Liver (tissue), 9 donors: ENCODE results near the gene IL13. TPM values are rescaled to one million over a fixed set of nuclear protein-coding genes. Genes with fewer than 3 reads are reported as not detected.

ENCODE experiments used
- DNase-seq: peaks from one replicate; pipeline ENCODE4 v3.0.0-alpha.2; 2017; ENCODE audit warnings: low spot score
- H3K27ac ChIP-seq, 2 donors: one replicate each; pipeline ENCODE4 v1.7.0; 2013; ENCODE audit warnings: inconsistent platforms in 2 of 2, low read length in 2 of 2, control low read depth in 1 of 2, low read depth in 1 of 2, mild to moderate bottlenecking in 1 of 2
- H3K27me3 ChIP-seq, 4 donors: one replicate each; pipeline versions ENCODE4 v1.6.1 to v1.7.0; 2013; ENCODE audit warnings: low read length in 3 of 4, inconsistent platforms in 1 of 4, mild to moderate bottlenecking in 1 of 4, moderate library complexity in 1 of 4; ENCODE audit not compliant: control insufficient read depth in 4 of 4, insufficient read depth in 4 of 4
- H3K36me3 ChIP-seq, 4 donors: one replicate each; pipeline versions ENCODE4 v1.6.1 to v1.7.0; 2013; ENCODE audit warnings: low read length in 3 of 4, mild to moderate bottlenecking in 3 of 4, low read depth in 1 of 4, moderate library complexity in 1 of 4; ENCODE audit not compliant: control insufficient read depth in 4 of 4, insufficient read depth in 3 of 4
- H3K4me1 ChIP-seq, 4 donors: one replicate each; pipeline versions ENCODE4 v1.6.1 to v1.7.0; 2013; ENCODE audit warnings: low read length in 3 of 4, mild to moderate bottlenecking in 3 of 4, moderate library complexity in 1 of 4; ENCODE audit not compliant: control insufficient read depth in 4 of 4, insufficient read depth in 4 of 4
- H3K4me3 ChIP-seq, 3 donors: one replicate each; pipeline versions ENCODE4 v1.6.1 to v1.7.0; 2013; ENCODE audit warnings: low read length in 3 of 3, control low read depth in 1 of 3, low read depth in 1 of 3, mild to moderate bottlenecking in 1 of 3
- H3K9ac ChIP-seq, 2 donors: one replicate each; pipeline ENCODE4 v1.7.0; 2013; ENCODE audit warnings: low read length in 2 of 2, mild to moderate bottlenecking in 2 of 2, moderate library complexity in 2 of 2, control low read depth in 1 of 2, low read depth in 1 of 2
- H3K9me3 ChIP-seq, 4 donors: one replicate each; pipeline versions ENCODE4 v1.6.1 to v1.7.0; 2013; ENCODE audit warnings: low read length in 3 of 4; ENCODE audit not compliant: control insufficient read depth in 4 of 4
- EGR1 ChIP-seq, 2 donors: IDR thresholded peaks; 2 replicates each; pipeline ENCODE4 v1.6.1; 2016 to 2018; ENCODE audit warnings: antibody characterized with exemption in 2 of 2, low read depth in 2 of 2
- FOXA2 ChIP-seq: IDR thresholded peaks from 2 replicates; pipeline ENCODE4 v1.6.1; 2016; ENCODE audit warnings: antibody characterized with exemption
- HNF4A ChIP-seq, 2 donors: conservative IDR thresholded peaks; 2 replicates each; pipeline ENCODE4 v1.6.1; 2016; ENCODE audit warnings: antibody characterized with exemption in 2 of 2, mild to moderate bottlenecking in 2 of 2
- HNF4G ChIP-seq: IDR thresholded peaks from 2 replicates; pipeline ENCODE4 v1.6.1; 2016; ENCODE audit warnings: antibody characterized with exemption
- JUND ChIP-seq, 2 donors: IDR thresholded peaks; 2 replicates each; pipeline ENCODE4 v1.6.1; 2016; ENCODE audit warnings: antibody characterized with exemption in 2 of 2
- NR2F2 ChIP-seq: IDR thresholded peaks from 2 replicates; pipeline ENCODE4 v1.6.1; 2016; ENCODE audit warnings: antibody characterized with exemption
- RAD21 ChIP-seq, 2 donors: IDR thresholded peaks; 2 replicates each; pipeline ENCODE4 v1.6.1; 2016; ENCODE audit warnings: antibody characterized with exemption in 2 of 2, mild to moderate bottlenecking in 2 of 2
- YY1 ChIP-seq: IDR thresholded peaks from 2 replicates; pipeline ENCODE4 v1.6.1; 2016; ENCODE audit warnings: antibody characterized with exemption, mild to moderate bottlenecking
- WGBS: extraction: QIAGEN DNeasy Blood & Tissue Kit; methylation state at CpG from one replicate; pipeline ENCODE4 v1.1.7; 2013; 5-methylcytosine and 5-hydroxymethylcytosine counted together
- polyA plus RNA-seq, 2 donors: library from polyadenylated mRNA; stranded (reverse) in 1 of 2; unstranded in 1 of 2; fragments of 200-250 nt in 1 of 2; fragments of >200 nt in 1 of 2; fragmentation: Nextera tagmentation in 1 of 2; extraction: Ambion mirVana in 1 of 2; gene quantifications; one replicate each; pipeline versions ENCODE4 v1.2.1 to v1.2.3, GENCODE V29; 2013 to 2015
- total RNA-seq, 2 donors: library from RNA; depleted of rRNA; stranded (reverse); fragments of >200 nt; gene quantifications; one replicate each; pipeline ENCODE4 v1.2.3, GENCODE V29; 2014
- TF ChIP-seq, protein P1 (sequence below): IDR thresholded peaks from 2 replicates; pipeline ENCODE4 v1.6.1; 2016; ENCODE audit warnings: antibody characterized with exemption, mild to moderate bottlenecking
- TF ChIP-seq, protein P2 (sequence below): IDR thresholded peaks from 2 replicates; pipeline ENCODE4 v1.6.1; 2016; ENCODE audit warnings: antibody characterized with exemption
- TF ChIP-seq, protein P3 (sequence below): IDR thresholded peaks from 2 replicates; pipeline ENCODE4 v1.6.1; 2016; ENCODE audit warnings: antibody characterized with exemption
- donor health status: healthy.
- donor health status: healthy.
- donor health status: healthy.
- donor health status: healthy.
- donor health status: healthy.

The IL13 gene
- total and polyA plus RNA-seq, 4 donors = not detected

DNA sequence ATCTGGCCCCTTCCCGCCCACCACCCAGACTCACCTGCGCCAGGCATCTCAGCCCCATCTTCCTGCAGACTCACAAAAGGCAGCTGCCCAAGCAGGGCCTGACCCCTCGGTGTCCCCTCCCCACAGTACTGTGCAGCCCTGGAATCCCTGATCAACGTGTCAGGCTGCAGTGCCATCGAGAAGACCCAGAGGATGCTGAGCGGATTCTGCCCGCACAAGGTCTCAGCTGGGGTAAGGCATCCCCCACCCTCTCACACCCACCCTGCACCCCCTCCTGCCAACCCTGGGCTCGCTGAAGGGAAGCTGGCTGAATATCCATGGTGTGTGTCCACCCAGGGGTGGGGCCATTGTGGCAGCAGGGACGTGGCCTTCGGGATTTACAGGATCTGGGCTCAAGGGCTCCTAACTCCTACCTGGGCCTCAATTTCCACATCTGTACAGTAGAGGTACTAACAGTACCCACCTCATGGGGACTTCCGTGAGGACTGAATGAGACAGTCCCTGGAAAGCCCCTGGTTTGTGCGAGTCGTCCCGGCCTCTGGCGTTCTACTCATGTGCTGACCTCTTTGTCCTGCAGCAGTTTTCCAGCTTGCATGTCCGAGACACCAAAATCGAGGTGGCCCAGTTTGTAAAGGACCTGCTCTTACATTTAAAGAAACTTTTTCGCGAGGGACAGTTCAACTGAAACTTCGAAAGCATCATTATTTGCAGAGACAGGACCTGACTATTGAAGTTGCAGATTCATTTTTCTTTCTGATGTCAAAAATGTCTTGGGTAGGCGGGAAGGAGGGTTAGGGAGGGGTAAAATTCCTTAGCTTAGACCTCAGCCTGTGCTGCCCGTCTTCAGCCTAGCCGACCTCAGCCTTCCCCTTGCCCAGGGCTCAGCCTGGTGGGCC is 1.9 kb downstream of the IL13 start (continued):
- TF ChIP-seq, protein P1, sequence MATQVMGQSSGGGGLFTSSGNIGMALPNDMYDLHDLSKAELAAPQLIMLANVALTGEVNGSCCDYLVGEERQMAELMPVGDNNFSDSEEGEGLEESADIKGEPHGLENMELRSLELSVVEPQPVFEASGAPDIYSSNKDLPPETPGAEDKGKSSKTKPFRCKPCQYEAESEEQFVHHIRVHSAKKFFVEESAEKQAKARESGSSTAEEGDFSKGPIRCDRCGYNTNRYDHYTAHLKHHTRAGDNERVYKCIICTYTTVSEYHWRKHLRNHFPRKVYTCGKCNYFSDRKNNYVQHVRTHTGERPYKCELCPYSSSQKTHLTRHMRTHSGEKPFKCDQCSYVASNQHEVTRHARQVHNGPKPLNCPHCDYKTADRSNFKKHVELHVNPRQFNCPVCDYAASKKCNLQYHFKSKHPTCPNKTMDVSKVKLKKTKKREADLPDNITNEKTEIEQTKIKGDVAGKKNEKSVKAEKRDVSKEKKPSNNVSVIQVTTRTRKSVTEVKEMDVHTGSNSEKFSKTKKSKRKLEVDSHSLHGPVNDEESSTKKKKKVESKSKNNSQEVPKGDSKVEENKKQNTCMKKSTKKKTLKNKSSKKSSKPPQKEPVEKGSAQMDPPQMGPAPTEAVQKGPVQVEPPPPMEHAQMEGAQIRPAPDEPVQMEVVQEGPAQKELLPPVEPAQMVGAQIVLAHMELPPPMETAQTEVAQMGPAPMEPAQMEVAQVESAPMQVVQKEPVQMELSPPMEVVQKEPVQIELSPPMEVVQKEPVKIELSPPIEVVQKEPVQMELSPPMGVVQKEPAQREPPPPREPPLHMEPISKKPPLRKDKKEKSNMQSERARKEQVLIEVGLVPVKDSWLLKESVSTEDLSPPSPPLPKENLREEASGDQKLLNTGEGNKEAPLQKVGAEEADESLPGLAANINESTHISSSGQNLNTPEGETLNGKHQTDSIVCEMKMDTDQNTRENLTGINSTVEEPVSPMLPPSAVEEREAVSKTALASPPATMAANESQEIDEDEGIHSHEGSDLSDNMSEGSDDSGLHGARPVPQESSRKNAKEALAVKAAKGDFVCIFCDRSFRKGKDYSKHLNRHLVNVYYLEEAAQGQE = no peak
- TF ChIP-seq YY1 = no peak
- no peak for TF ChIP-seq RAD21 (IDR thresholded peaks at IDR 0.05)
- no peak for TF ChIP-seq NR2F2
- TF ChIP-seq, protein P2, sequence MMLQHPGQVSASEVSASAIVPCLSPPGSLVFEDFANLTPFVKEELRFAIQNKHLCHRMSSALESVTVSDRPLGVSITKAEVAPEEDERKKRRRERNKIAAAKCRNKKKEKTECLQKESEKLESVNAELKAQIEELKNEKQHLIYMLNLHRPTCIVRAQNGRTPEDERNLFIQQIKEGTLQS = no peak
- no peak for TF ChIP-seq JUND (IDR thresholded peaks at IDR 0.05)
- no peak for TF ChIP-seq HNF4A (conservative IDR thresholded peaks at IDR 0.05)

DNA sequence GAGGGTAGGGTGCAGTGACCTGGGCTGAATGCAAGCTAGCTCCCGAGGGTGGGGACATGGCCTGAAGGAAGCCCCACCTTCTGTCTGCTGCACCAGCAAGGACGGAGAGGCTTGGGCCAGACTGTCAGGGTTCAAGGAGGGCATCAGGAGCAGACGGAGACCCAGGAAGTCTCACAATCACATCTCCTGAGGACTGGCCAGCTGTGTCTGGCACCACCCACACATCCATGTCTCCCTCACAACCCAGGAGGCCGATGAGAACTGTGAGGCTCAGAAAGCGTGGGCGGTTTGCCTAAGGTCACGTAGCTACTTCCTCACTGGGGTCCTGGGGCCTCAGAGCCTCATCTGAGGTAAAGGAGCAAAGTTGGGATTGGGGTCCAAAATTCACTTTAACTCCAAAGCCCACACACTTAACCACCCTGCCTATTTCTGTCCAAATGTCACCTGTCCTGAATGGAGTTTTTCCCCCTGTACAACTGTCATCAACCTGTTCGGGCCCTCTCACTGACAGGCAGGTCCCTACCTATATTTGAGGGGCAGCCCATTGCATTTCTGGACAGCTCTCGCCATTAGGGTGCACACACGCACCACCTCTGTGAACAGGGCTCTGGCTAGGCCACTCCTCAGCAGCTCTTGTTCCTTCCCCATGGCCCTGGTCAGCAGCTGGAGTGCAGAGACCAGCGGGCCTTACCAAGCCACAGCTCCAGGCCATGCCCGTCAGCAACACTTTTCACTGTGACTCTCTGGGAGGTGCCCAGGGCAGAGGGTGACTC is 3.4 kb downstream of the IL13 start:
- H3K27me3 ChIP-seq = peaks cover 0 to 4% (median 1%) of the 10 kb centered on the region in 4 donors
- H3K4me3 ChIP-seq = no peak overlapping the region
- H3K9ac ChIP-seq = no peak overlapping the region
- TF ChIP-seq HNF4G = no peak
- no peak for TF ChIP-seq FOXA2
- WGBS = 84% methylated on average over 12 of the region's 12 CpGs
- no peak overlapping the region for H3K27ac ChIP-seq
- peaks cover 0 to 3% (median 1%) of the 10 kb centered on the region in 4 donors for H3K4me1 ChIP-seq
- H3K36me3 ChIP-seq = no peaks in the 10 kb centered on the region
- DNase-seq = no peak
- H3K9me3 ChIP-seq = no peaks in the 10 kb centered on the region

DNA sequence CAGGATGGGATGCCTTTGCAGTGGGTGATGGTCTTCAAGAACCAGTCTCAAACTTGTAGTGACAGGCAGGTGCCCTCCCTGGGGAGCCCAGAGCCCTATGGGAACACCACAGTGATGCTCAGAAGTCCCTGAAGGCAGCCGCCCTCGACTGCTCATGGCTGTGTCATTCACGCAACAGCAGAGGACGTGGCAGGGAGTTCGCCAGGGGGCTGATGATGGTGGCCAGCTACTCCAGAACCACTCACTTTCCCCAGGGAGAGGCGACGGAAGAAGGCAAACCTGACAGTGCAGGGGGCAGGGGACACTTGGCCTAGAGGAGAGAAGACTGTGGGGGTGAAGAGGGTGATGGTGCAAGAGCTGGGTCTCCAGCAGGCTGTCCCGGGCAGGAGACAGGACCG is 4.0 kb downstream of the IL13 start:
- H3K27ac ChIP-seq = no peak overlapping the region
- no peak for DNase-seq
- TF ChIP-seq, protein P3, sequence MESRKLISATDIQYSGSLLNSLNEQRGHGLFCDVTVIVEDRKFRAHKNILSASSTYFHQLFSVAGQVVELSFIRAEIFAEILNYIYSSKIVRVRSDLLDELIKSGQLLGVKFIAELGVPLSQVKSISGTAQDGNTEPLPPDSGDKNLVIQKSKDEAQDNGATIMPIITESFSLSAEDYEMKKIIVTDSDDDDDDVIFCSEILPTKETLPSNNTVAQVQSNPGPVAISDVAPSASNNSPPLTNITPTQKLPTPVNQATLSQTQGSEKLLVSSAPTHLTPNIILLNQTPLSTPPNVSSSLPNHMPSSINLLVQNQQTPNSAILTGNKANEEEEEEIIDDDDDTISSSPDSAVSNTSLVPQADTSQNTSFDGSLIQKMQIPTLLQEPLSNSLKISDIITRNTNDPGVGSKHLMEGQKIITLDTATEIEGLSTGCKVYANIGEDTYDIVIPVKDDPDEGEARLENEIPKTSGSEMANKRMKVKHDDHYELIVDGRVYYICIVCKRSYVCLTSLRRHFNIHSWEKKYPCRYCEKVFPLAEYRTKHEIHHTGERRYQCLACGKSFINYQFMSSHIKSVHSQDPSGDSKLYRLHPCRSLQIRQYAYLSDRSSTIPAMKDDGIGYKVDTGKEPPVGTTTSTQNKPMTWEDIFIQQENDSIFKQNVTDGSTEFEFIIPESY = no peak
- no peak for TF ChIP-seq EGR1 (IDR thresholded peaks at IDR 0.05; ENCODE audit: low read depth in 2 of 2)
- H3K27me3 ChIP-seq = no peaks in the 10 kb centered on the region
- H3K9ac ChIP-seq = no peak overlapping the region
- no peak overlapping the region for H3K4me3 ChIP-seq
- no peaks in the 10 kb centered on the region for H3K36me3 ChIP-seq
- H3K9me3 ChIP-seq = no peaks in the 10 kb centered on the region
- H3K4me1 ChIP-seq = no peaks in the 10 kb centered on the region
- WGBS = 96% methylated on average over 9 of the region's 9 CpGs
